SIG-M5 treated with dmso at 0.1 percent for 504 hours (cell line): ENCODE measurements around the gene FCN1.

Experiments used
- DNase-seq: peaks from one replicate; lab custom pipeline; 2025; ENCODE audit not compliant: unreplicated experiment; lab: John Stamatoyannopoulos, UW

The FCN1 gene

GRCh38 chr9:134951994-134952393 is 34.3 kb upstream of the FCN1 start:
- no peak for DNase-seq

GRCh38 chr9:134951461-134951860 is 33.7 kb upstream of the FCN1 start:
- no peak for DNase-seq

- DNase-seq = no peak
Measured at GRCh38 chr9:134950386-134951210, 32.9 kb upstream of the FCN1 start.

- no peak for DNase-seq
Measured at GRCh38 chr9:134949681-134950385, 32.1 kb upstream of the FCN1 start.

GRCh38 chr9:134948149-134948548 is 30.4 kb upstream of the FCN1 start:
- no peak for DNase-seq

- DNase-seq = no peak
Measured at GRCh38 chr9:134947265-134947955, 29.7 kb upstream of the FCN1 start.

GRCh38 chr9:134946663-134947062 is 29.0 kb upstream of the FCN1 start:
- no peak for DNase-seq

GRCh38 chr9:134945509-134946275 is 28.0 kb upstream of the FCN1 start:
- no peak for DNase-seq

- no peak for DNase-seq
Measured at GRCh38 chr9:134944916-134945315, 27.2 kb upstream of the FCN1 start.

- no peak for DNase-seq
Measured at GRCh38 chr9:134944351-134944802, 26.7 kb upstream of the FCN1 start.

GRCh38 chr9:134943836-134944235 is 26.1 kb upstream of the FCN1 start:
- no peak for DNase-seq

GRCh38 chr9:134943411-134943810 is 25.7 kb upstream of the FCN1 start:
- no peak for DNase-seq

- DNase-seq = no peak
Measured at GRCh38 chr9:134942788-134943184, 25.1 kb upstream of the FCN1 start.

GRCh38 chr9:134942011-134942787 is 24.5 kb upstream of the FCN1 start:
- DNase-seq = no peak

- no peak for DNase-seq
Measured at GRCh38 chr9:134940236-134941208, 22.8 kb upstream of the FCN1 start.

GRCh38 chr9:134939836-134940235 is 22.1 kb upstream of the FCN1 start:
- no peak for DNase-seq

GRCh38 chr9:134939080-134939733 is 21.5 kb upstream of the FCN1 start:
- no peak for DNase-seq

GRCh38 chr9:134938346-134939079 is 20.8 kb upstream of the FCN1 start:
- no peak for DNase-seq
